ENCODE results near the gene TMEM9.

Gene TMEM9

GRCh38 chr1:201136355-201137023 lies 17.8 kb downstream of the TMEM9 start:
- no peak overlapping the region for H3K27ac ChIP-seq
- H3K79me2 ChIP-seq (ENCODE audit: insufficient read depth, low read depth): no peaks in the 10 kb centered on the region
- TF ChIP-seq CTCF (conservative IDR thresholded peaks at IDR 0.05; ENCODE audit: low read depth, low read length): no peak
- no peak overlapping the region for H2AFZ ChIP-seq (ENCODE audit: low read depth)
- no peak overlapping the region for H3K4me2 ChIP-seq
- H3K27me3 ChIP-seq (ENCODE audit: insufficient read depth, low read depth): no peaks in the 10 kb centered on the region
- H3K36me3 ChIP-seq (ENCODE audit: insufficient read depth): no peaks in the 10 kb centered on the region
- H3K4me1 ChIP-seq (ENCODE audit: low read depth, poor library complexity, severe bottlenecking): no peaks in the 10 kb centered on the region
- H3K4me3 ChIP-seq (IDR thresholded peaks at IDR 0.05; ENCODE audit: insufficient read depth, low read depth, low read length): no peak overlapping the region
- H3K9ac ChIP-seq: no peak overlapping the region
- no peaks in the 10 kb centered on the region for H4K20me1 ChIP-seq (ENCODE audit: insufficient read depth)

GRCh38 chr1:201134405-201134804 lies 19.9 kb downstream of the TMEM9 start:
- no peak for TF ChIP-seq CTCF (conservative IDR thresholded peaks at IDR 0.05; ENCODE audit: low read depth, low read length)
- no peaks in the 10 kb centered on the region for H3K36me3 ChIP-seq (ENCODE audit: insufficient read depth)
- no peaks in the 10 kb centered on the region for H4K20me1 ChIP-seq (ENCODE audit: insufficient read depth)

GRCh38 chr1:201131398-201131797 lies 22.9 kb downstream of the TMEM9 start:
- Histone ChIP-seq H3K4me1 (ENCODE audit: low read depth, poor library complexity, severe bottlenecking) (no peaks in the 10 kb centered on the region), H3K27ac (no peak overlapping the region), H3K4me3 (IDR thresholded peaks at IDR 0.05; ENCODE audit: insufficient read depth, low read depth, low read length) (no peak overlapping the region), H3K79me2 (ENCODE audit: insufficient read depth, low read depth) (no peaks in the 10 kb centered on the region), H2AFZ (ENCODE audit: low read depth) (no peak overlapping the region), H3K27me3 (ENCODE audit: insufficient read depth, low read depth) (no peaks in the 10 kb centered on the region), H3K36me3 (ENCODE audit: insufficient read depth) (no peaks in the 10 kb centered on the region), H4K20me1 (ENCODE audit: insufficient read depth) (no peaks in the 10 kb centered on the region), H3K9ac (no peak overlapping the region), H3K4me2 (no peak overlapping the region)
- no peak for TF ChIP-seq CTCF (conservative IDR thresholded peaks at IDR 0.05; ENCODE audit: low read depth, low read length)

More at GRCh38 chr1:201134405-201134804, 19.9 kb downstream of the TMEM9 start:
- no peak overlapping the region for H2AFZ ChIP-seq (ENCODE audit: low read depth)
- no peaks in the 10 kb centered on the region for H3K4me1 ChIP-seq (ENCODE audit: low read depth, poor library complexity, severe bottlenecking)
- no peak overlapping the region for H3K9ac ChIP-seq
- no peaks in the 10 kb centered on the region for H3K27me3 ChIP-seq (ENCODE audit: insufficient read depth, low read depth)
- H3K4me2 ChIP-seq: no peak overlapping the region
- H3K27ac ChIP-seq: no peak overlapping the region
- no peak overlapping the region for H3K4me3 ChIP-seq (IDR thresholded peaks at IDR 0.05; ENCODE audit: insufficient read depth, low read depth, low read length)
- H3K79me2 ChIP-seq (ENCODE audit: insufficient read depth, low read depth): no peaks in the 10 kb centered on the region

- no peaks in the 10 kb centered on the region for H3K79me2 ChIP-seq (ENCODE audit: insufficient read depth, low read depth)
- H4K20me1 ChIP-seq (ENCODE audit: insufficient read depth): no peaks in the 10 kb centered on the region
- no peak overlapping the region for H2AFZ ChIP-seq (ENCODE audit: low read depth)
- no peak overlapping the region for H3K9ac ChIP-seq
- no peaks in the 10 kb centered on the region for H3K4me1 ChIP-seq (ENCODE audit: low read depth, poor library complexity, severe bottlenecking)
- H3K36me3 ChIP-seq (ENCODE audit: insufficient read depth): no peaks in the 10 kb centered on the region
- H3K27me3 ChIP-seq (ENCODE audit: insufficient read depth, low read depth): no peaks in the 10 kb centered on the region; the same call in 1 of the 2 replicates
- no peak overlapping the region for H3K4me2 ChIP-seq
- no peak overlapping the region for H3K27ac ChIP-seq
- H3K4me3 ChIP-seq (IDR thresholded peaks at IDR 0.05; ENCODE audit: insufficient read depth, low read depth, low read length): no peak overlapping the region
- TF ChIP-seq CTCF (conservative IDR thresholded peaks at IDR 0.05; ENCODE audit: low read depth, low read length): no peak
Observed at GRCh38 chr1:201128962-201129361, 25.3 kb downstream of the TMEM9 start.

Data from KMS-11 (cell line).